ENCODE data around the gene LNPEP.

Gene LNPEP

DNA sequence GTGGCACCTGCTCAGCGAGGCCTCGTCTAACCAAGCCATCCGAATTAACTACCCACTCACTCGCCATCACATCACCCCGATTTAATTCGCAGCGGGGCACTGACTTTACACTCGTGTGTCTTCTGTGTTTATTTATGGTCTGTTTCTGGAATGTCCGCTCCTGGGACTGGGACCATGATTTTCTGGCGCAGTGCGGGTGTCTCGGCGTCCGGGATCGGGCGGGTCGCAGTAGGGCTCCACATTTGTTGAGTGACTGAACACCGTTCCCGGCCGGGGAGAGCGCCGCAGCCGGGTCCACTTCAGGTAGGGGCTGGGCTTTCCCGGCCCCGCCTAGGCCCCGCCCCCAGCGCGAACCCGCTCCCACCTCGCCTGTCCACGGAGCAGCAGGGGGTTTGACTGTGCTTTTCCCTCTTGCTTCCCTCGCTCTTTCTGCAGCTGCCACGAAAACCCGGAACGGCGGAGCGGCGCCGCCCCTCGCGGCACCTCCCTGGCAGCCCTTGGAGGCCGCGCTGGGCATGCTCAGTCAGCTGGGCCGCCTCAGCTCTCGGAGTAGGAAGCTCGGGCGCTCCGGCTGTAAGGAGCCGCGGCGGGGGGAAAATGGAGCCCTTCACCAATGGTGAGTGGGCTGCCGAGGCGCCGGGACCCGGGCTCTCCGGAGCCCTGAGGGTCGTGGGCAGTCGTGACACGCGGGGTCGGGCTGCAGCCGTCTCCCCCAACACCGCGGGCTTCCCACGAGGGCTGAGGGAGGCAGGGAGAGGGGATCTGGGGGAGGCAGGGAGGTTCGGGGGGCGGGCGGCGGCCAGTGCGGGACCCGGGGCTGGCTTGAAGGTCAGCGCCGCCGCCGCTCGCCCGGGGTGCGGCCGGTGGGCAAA, at the start of gene LNPEP:
TSS of gene LNPEP (plus strand) at position 522 of the 872 bp plus-strand sequence. CDS start at position 598, 76 bp downstream.
- TF ChIP-seq, protein P1, sequence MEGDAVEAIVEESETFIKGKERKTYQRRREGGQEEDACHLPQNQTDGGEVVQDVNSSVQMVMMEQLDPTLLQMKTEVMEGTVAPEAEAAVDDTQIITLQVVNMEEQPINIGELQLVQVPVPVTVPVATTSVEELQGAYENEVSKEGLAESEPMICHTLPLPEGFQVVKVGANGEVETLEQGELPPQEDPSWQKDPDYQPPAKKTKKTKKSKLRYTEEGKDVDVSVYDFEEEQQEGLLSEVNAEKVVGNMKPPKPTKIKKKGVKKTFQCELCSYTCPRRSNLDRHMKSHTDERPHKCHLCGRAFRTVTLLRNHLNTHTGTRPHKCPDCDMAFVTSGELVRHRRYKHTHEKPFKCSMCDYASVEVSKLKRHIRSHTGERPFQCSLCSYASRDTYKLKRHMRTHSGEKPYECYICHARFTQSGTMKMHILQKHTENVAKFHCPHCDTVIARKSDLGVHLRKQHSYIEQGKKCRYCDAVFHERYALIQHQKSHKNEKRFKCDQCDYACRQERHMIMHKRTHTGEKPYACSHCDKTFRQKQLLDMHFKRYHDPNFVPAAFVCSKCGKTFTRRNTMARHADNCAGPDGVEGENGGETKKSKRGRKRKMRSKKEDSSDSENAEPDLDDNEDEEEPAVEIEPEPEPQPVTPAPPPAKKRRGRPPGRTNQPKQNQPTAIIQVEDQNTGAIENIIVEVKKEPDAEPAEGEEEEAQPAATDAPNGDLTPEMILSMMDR (IDR thresholded peaks at IDR 0.05; ENCODE audit: insufficient read depth, low read length, poor library complexity, severe bottlenecking) = no peak
- no peaks in the 10 kb centered on the region for H3K36me3 ChIP-seq (ENCODE audit: control insufficient read depth, insufficient read depth, low read length)
- DNase-seq (ENCODE audit: extremely low read depth, insufficient read length) = peak; percentile 99
- H3K4me3 ChIP-seq (replicated peaks; ENCODE audit: low read depth, low read length) = peak within 1 kb of the TSS; percentile 92
- H3K27me3 ChIP-seq (replicated peaks; ENCODE audit: control insufficient read depth, insufficient read depth, low read length) = no peaks in the 10 kb centered on the region

DNA sequence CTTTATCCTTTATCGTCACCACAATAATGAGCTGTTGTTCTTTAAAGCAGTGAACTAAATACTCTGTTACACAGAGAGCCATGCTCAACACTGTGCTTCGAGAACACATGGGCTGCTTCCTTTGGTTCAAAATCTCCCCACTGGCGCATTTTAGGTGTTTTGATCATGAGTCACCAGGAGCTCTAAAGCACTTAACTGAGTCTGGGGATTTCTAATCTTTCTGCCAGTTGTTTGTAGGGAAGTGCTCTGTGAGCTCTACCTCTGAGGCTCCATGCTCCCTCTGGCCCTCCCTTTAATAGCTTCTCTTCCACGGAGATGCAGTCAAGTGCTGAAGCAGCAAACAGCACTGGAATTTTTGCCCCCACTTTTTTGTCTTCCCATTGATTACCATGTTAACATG, 42.5 kb upstream of the LNPEP start:
- no peaks in the 10 kb centered on the region for H3K27me3 ChIP-seq (replicated peaks; ENCODE audit: control insufficient read depth, insufficient read depth, low read length)
- TF ChIP-seq, protein P1 (IDR thresholded peaks at IDR 0.05; ENCODE audit: insufficient read depth, low read length, poor library complexity, severe bottlenecking) = no peak
- no peak overlapping the region for H3K4me3 ChIP-seq (replicated peaks; ENCODE audit: low read depth, low read length)
- H3K36me3 ChIP-seq (ENCODE audit: control insufficient read depth, insufficient read depth, low read length) = peaks cover 11% of the 10 kb centered on the region
- no peak for DNase-seq (ENCODE audit: extremely low read depth, insufficient read length)

DNA sequence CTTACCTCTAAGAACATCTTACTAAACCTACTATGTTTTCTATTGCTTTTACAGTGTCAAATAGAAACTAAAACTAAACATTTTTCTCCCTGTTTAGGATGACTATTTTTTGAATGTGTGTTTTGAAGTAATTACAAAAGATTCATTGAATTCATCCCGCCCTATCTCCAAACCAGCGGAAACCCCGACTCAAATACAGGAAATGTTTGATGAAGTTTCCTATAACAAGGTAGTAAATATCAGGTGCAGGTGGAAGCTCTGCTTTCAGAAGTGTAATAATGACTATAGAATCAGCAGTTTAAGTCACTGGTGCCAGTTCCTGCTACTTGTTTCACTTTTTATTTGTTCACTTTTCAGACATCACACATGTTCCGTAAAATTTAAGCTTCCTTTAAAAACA, 39.6 kb upstream of the LNPEP start:
- DNase-seq (ENCODE audit: extremely low read depth, insufficient read length) = no peak
- Histone ChIP-seq H3K4me3 (replicated peaks; ENCODE audit: low read depth, low read length) (peak overlapping the region; percentile 49), H3K27me3 (replicated peaks; ENCODE audit: control insufficient read depth, insufficient read depth, low read length) (no peaks in the 10 kb centered on the region), H3K36me3 (ENCODE audit: control insufficient read depth, insufficient read depth, low read length) (peaks cover 6% of the 10 kb centered on the region)
- TF ChIP-seq, protein P1 (IDR thresholded peaks at IDR 0.05; ENCODE audit: insufficient read depth, low read length, poor library complexity, severe bottlenecking) = no peak

DNA sequence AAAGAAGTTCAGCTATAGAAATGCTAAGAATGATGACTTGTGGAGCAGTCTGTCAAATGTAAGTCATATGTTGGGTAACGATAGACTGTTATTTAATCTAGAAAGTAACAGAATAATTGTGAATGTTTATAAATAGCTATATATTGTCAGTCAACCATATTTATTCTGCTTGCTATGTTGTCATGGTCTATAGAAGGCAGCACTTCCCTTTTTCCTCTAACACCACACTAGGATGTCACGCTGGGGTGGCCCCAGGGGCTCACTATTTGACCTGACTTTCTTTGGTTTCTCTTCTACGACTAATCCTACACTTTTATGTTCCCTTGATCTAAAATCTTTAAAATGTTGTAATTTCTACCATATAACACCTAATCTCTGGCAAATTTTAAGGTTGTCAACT, 39.1 kb upstream of the LNPEP start:
- Histone ChIP-seq H3K27me3 (replicated peaks; ENCODE audit: control insufficient read depth, insufficient read depth, low read length) (no peaks in the 10 kb centered on the region), H3K4me3 (replicated peaks; ENCODE audit: low read depth, low read length) (peak overlapping the region; percentile 49), H3K36me3 (ENCODE audit: control insufficient read depth, insufficient read depth, low read length) (peaks cover 8% of the 10 kb centered on the region)
- DNase-seq (ENCODE audit: extremely low read depth, insufficient read length) = peak; percentile 34
- TF ChIP-seq, protein P1 (IDR thresholded peaks at IDR 0.05; ENCODE audit: insufficient read depth, low read length, poor library complexity, severe bottlenecking) = peak; percentile 21

DNA sequence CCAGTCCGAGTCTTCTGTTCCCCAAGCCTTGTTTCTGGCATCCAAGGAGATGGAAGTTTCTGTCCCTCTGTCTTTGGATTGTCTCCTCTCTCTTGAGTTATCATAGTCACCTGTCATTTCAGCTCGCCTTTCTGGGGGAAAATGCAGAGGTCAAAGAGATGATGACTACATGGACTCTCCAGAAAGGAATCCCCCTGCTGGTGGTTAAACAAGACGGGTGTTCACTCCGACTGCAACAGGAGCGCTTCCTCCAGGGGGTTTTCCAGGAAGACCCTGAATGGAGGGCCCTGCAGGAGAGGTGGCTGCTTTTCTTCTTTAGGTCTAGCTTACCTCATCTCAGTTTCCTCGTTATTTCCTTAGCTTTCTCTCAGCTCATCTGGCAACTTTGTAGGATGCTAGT, 34.5 kb upstream of the LNPEP start:
- TF ChIP-seq, protein P1 (IDR thresholded peaks at IDR 0.05; ENCODE audit: insufficient read depth, low read length, poor library complexity, severe bottlenecking) = peak; percentile 21
- Histone ChIP-seq H3K27me3 (replicated peaks; ENCODE audit: control insufficient read depth, insufficient read depth, low read length) (no peaks in the 10 kb centered on the region), H3K4me3 (replicated peaks; ENCODE audit: low read depth, low read length) (no peak overlapping the region), H3K36me3 (ENCODE audit: control insufficient read depth, insufficient read depth, low read length) (peaks cover 6% of the 10 kb centered on the region)
- DNase-seq (ENCODE audit: extremely low read depth, insufficient read length) = no peak
